ENCODE results near the gene BRF1.

The BRF1 gene

GRCh38 chr14:105325716-105326567 lies 25.1 kb upstream of the BRF1 start:
- Mint-ChIP-seq H3K4me1 (peaks cover 37% of the 10 kb centered on the region), H3K36me3 (no peaks in the 10 kb centered on the region), H3K27ac (no peak overlapping the region), H3K9me3 (no peaks in the 10 kb centered on the region), H3K4me3 (no peak overlapping the region)
- ATAC-seq: no peak
- no peak for DNase-seq (ENCODE audit: low spot score in 2 of 2)

GRCh38 chr14:105325303-105325702 lies 24.5 kb upstream of the BRF1 start:
- no peaks in the 10 kb centered on the region for H3K36me3 Mint-ChIP-seq
- no peaks in the 10 kb centered on the region for H3K9me3 Mint-ChIP-seq
- ATAC-seq (no peak), DNase-seq (ENCODE audit: low spot score in 2 of 2) (no peak)
- no peak overlapping the region for H3K27ac Mint-ChIP-seq
- H3K4me1 Mint-ChIP-seq: peaks cover 31% of the 10 kb centered on the region
- no peak overlapping the region for H3K4me3 Mint-ChIP-seq

GRCh38 chr14:105324871-105325270 lies 24.1 kb upstream of the BRF1 start:
- H3K4me3 Mint-ChIP-seq: no peak overlapping the region
- H3K36me3 Mint-ChIP-seq: no peaks in the 10 kb centered on the region
- no peak for DNase-seq (ENCODE audit: low spot score in 2 of 2)
- H3K27ac Mint-ChIP-seq: no peak overlapping the region
- no peak for ATAC-seq
- peaks cover 31% of the 10 kb centered on the region for H3K4me1 Mint-ChIP-seq
- no peaks in the 10 kb centered on the region for H3K9me3 Mint-ChIP-seq

GRCh38 chr14:105324080-105324778 lies 23.4 kb upstream of the BRF1 start:
- DNase-seq (ENCODE audit: low spot score in 2 of 2) (no peak), ATAC-seq (no peak)
- H3K27ac Mint-ChIP-seq: no peak overlapping the region
- no peaks in the 10 kb centered on the region for H3K9me3 Mint-ChIP-seq
- no peaks in the 10 kb centered on the region for H3K36me3 Mint-ChIP-seq
- peaks cover 24% of the 10 kb centered on the region for H3K4me1 Mint-ChIP-seq
- no peak overlapping the region for H3K4me3 Mint-ChIP-seq

- no peak for DNase-seq (ENCODE audit: low spot score in 2 of 2)
- no peak for ATAC-seq
- no peaks in the 10 kb centered on the region for H3K9me3 Mint-ChIP-seq
- peaks cover 18% of the 10 kb centered on the region for H3K4me1 Mint-ChIP-seq
- H3K36me3 Mint-ChIP-seq: no peaks in the 10 kb centered on the region
- no peak overlapping the region for H3K27ac Mint-ChIP-seq
- H3K4me3 Mint-ChIP-seq: no peak overlapping the region
Observed at GRCh38 chr14:105323663-105324062, 22.9 kb upstream of the BRF1 start.

- no peak overlapping the region for H3K4me3 Mint-ChIP-seq
- no peak overlapping the region for H3K27ac Mint-ChIP-seq
- peaks cover 15% of the 10 kb centered on the region for H3K4me1 Mint-ChIP-seq
- ATAC-seq: no peak
- H3K36me3 Mint-ChIP-seq: no peaks in the 10 kb centered on the region
- DNase-seq (ENCODE audit: low spot score in 2 of 2): no peak
- H3K9me3 Mint-ChIP-seq: no peaks in the 10 kb centered on the region
Observed at GRCh38 chr14:105322791-105323556, 22.2 kb upstream of the BRF1 start.

GRCh38 chr14:105317546-105317945 lies 16.7 kb upstream of the BRF1 start:
- Mint-ChIP-seq H3K36me3 (peaks cover 7% of the 10 kb centered on the region), H3K4me1 (peaks cover 28% of the 10 kb centered on the region), H3K9me3 (no peaks in the 10 kb centered on the region), H3K27ac (no peak overlapping the region), H3K4me3 (no peak overlapping the region)
- no peak for DNase-seq (ENCODE audit: low spot score in 2 of 2)
- ATAC-seq: peak; percentile 31

GRCh38 chr14:105316968-105317510 lies 16.2 kb upstream of the BRF1 start:
- ATAC-seq (no peak), DNase-seq (ENCODE audit: low spot score in 2 of 2) (no peak)
- Mint-ChIP-seq H3K27ac (no peak overlapping the region), H3K4me3 (peak overlapping the region; percentile 76), H3K36me3 (peaks cover 7% of the 10 kb centered on the region), H3K9me3 (no peaks in the 10 kb centered on the region), H3K4me1 (peaks cover 25% of the 10 kb centered on the region)

- ATAC-seq (no peak), DNase-seq (ENCODE audit: low spot score in 2 of 2) (no peak)
- Mint-ChIP-seq H3K9me3 (no peaks in the 10 kb centered on the region), H3K27ac (peak overlapping the region; percentile 67), H3K4me1 (peaks cover 25% of the 10 kb centered on the region), H3K36me3 (peaks cover 7% of the 10 kb centered on the region), H3K4me3 (peak overlapping the region; percentile 76)
Observed at GRCh38 chr14:105316577-105316941, 15.8 kb upstream of the BRF1 start.

- DNase-seq (ENCODE audit: low spot score in 2 of 2) (no peak), ATAC-seq (no peak)
- peak overlapping the region; percentile 67 for H3K27ac Mint-ChIP-seq
- H3K36me3 Mint-ChIP-seq: peaks cover 7% of the 10 kb centered on the region
- H3K4me1 Mint-ChIP-seq: peaks cover 25% of the 10 kb centered on the region
- H3K4me3 Mint-ChIP-seq: peak overlapping the region; percentile 76
- H3K9me3 Mint-ChIP-seq: no peaks in the 10 kb centered on the region
Observed at GRCh38 chr14:105315941-105316576, 15.3 kb upstream of the BRF1 start.

GRCh38 chr14:105315211-105315721 lies 14.5 kb upstream of the BRF1 start:
- peak in 1 of 2 donors; percentile 70 for DNase-seq (ENCODE audit: low spot score in 2 of 2)

GRCh38 chr14:105314287-105315200 lies 13.7 kb upstream of the BRF1 start, which contains the start of gene PACS2:
Gene PACS2 (plus strand): TSS chr14:105314748. CDS start chr14:105314919, 171 bp downstream.
- H3K36me3 Mint-ChIP-seq: peaks cover 7% of the 10 kb centered on the region
- peak within 1 kb of the TSS; percentile 76 for H3K4me3 Mint-ChIP-seq
- DNase-seq (ENCODE audit: low spot score in 2 of 2) (peak; percentile 81 to 88), ATAC-seq (peak; percentile 86)
- no peaks in the 10 kb centered on the region for H3K9me3 Mint-ChIP-seq
- peaks cover 25% of the 10 kb centered on the region for H3K4me1 Mint-ChIP-seq
- H3K27ac Mint-ChIP-seq: peak within 1 kb of the TSS; percentile 68

More at GRCh38 chr14:105315211-105315721, 14.5 kb upstream of the BRF1 start:
- H3K36me3 Mint-ChIP-seq: peaks cover 7% of the 10 kb centered on the region
- peak overlapping the region; percentile 67 for H3K27ac Mint-ChIP-seq
- peak overlapping the region; percentile 76 for H3K4me3 Mint-ChIP-seq
- ATAC-seq: peak; percentile 2
- H3K4me1 Mint-ChIP-seq: peaks cover 25% of the 10 kb centered on the region
- no peaks in the 10 kb centered on the region for H3K9me3 Mint-ChIP-seq

GRCh38 chr14:105313381-105314286 lies 12.8 kb upstream of the BRF1 start:
- Mint-ChIP-seq H3K27ac (peak overlapping the region; percentile 68), H3K9me3 (no peaks in the 10 kb centered on the region), H3K4me3 (peak overlapping the region; percentile 71), H3K4me1 (peaks cover 25% of the 10 kb centered on the region), H3K36me3 (peaks cover 7% of the 10 kb centered on the region)
- ATAC-seq (peak; percentile 35), DNase-seq (ENCODE audit: low spot score in 2 of 2) (no peak)

Measured in stimulated activated effector memory CD8-positive, alpha-beta T cell treated with anti-CD3 and anti-CD28 coated beads, Interleukin-12 subunit alpha, Interleukin-12 subunit beta, amount 100 ng/mL, for 72 hours (primary cell).